K562 (cell line): ENCODE data around the gene SDSL. TPM values are rescaled to one million over a fixed set of nuclear protein-coding genes. Genes with fewer than 3 reads are reported as not detected.

ENCODE experiments used
- ATAC-seq: fragments of 200-7000 bp; cut with Tn5 transposase; 3 replicates; pipeline ENCODE4 v1.9.1; 2020; ENCODE audit warnings: moderate library complexity
- BruUV-seq: library from RNA; stranded (reverse); fragments of 400-500 nt; replicated peaks from 2 replicates; lab custom pipeline; 2021; lab: Mats Ljungman, UMichigan
- CTCF ChIA-PET: fragments of 300-600 bp; formaldehyde crosslinking; extraction: SDS; loops from one replicate; lab custom pipeline; 2021; ENCODE audit warnings: low intra/inter-chr PET ratio; lab: Yijun Ruan, JAX
- POLR2A ChIA-PET: fragments of 300-600, 350-650 bp; sonication (Branson Sonifier 250); formaldehyde crosslinking; extraction: SDS; loops from one replicate; lab custom pipeline; 2021; ENCODE audit warnings: antibody characterized with exemption, inconsistent platforms; lab: Yijun Ruan, JAX
- DNase-seq, 4 experiments: peaks; one replicate each; pipeline versions ENCODE4 v3.0.0 to v3.0.0-alpha.2; 2011 to 2018; ENCODE audit warnings: low spot score in 3 of 4, mixed read lengths in 3 of 4; ENCODE audit errors: extremely low read depth in 1 of 4
- FAIRE-seq: peaks from 2 replicates; lab custom pipeline; 2011; peaks lifted over from hg19 to GRCh38; lab: Jason Lieb, UNC
- H2AFZ ChIP-seq: 2 replicates; pipeline ENCODE4 v1.6.0; 2011; ENCODE audit warnings: low read depth, low read length, control low read depth, inconsistent platforms
- H3K27ac ChIP-seq: fragments of 200-600 bp; 3 replicates; pipeline ENCODE4 v1.8.0; 2011; ENCODE audit warnings: low read depth, mild to moderate bottlenecking, control low read depth, inconsistent platforms, low read length, moderate library complexity, mixed read lengths; ENCODE audit errors: extremely low read depth
- H3K27me3 ChIP-seq, 2 experiments: fragments of 300-600 bp in 1 of 2; 2 replicates in 1 of 2; 3 replicates in 1 of 2; pipeline versions ENCODE4 v1.6.0 to v1.8.0; 2011; ENCODE audit warnings: inconsistent platforms in 2 of 2, low read length in 2 of 2, mild to moderate bottlenecking in 1 of 2, mixed read lengths in 1 of 2, moderate library complexity in 1 of 2; ENCODE audit not compliant: control insufficient read depth in 2 of 2, insufficient read depth in 2 of 2
- H3K36me3 ChIP-seq: fragments of 300-600 bp; 3 replicates; pipeline ENCODE4 v1.8.0; 2011; ENCODE audit warnings: mild to moderate bottlenecking, low read length, inconsistent platforms; ENCODE audit not compliant: control insufficient read depth, insufficient read depth
- H3K4me1 ChIP-seq, 2 experiments: fragments of 200-600 bp in 1 of 2; replicated peaks in 1 of 2; 2 replicates in 1 of 2; 3 replicates in 1 of 2; pipeline versions ENCODE4 v1.5.1 to v1.8.0; 2011; ENCODE audit warnings: inconsistent platforms in 2 of 2, low read length in 2 of 2, mild to moderate bottlenecking in 1 of 2, mixed read lengths in 1 of 2, moderate library complexity in 1 of 2; ENCODE audit not compliant: control insufficient read depth in 2 of 2, insufficient read depth in 2 of 2
- H3K4me2 ChIP-seq: 2 replicates; pipeline ENCODE4 v1.6.1; 2011; ENCODE audit warnings: low read length, control low read depth, inconsistent platforms, mixed read lengths; ENCODE audit not compliant: insufficient read depth
- H3K4me3 ChIP-seq: fragments of 200-600 bp; sonication (generic), shearing (Covaris generic); 2 replicates; pipeline ENCODE4 v1.5.1; 2016; ENCODE audit warnings: control low read depth, inconsistent platforms
- H3K79me2 ChIP-seq: fragments of 200-600 bp; 3 replicates; pipeline ENCODE4 v1.8.0; 2011; ENCODE audit warnings: low read length, inconsistent platforms; ENCODE audit not compliant: control insufficient read depth, insufficient read depth
- H3K9ac ChIP-seq, 2 experiments: 2 replicates each; pipeline versions ENCODE4 v1.6.0 to v1.6.1; 2011; ENCODE audit warnings: low read depth in 2 of 2, low read length in 2 of 2, control low read depth in 1 of 2, inconsistent platforms in 1 of 2, mild to moderate bottlenecking in 1 of 2, mixed read lengths in 1 of 2; ENCODE audit not compliant: insufficient read depth in 1 of 2
- H3K9me1 ChIP-seq: one replicate; pipeline ENCODE4 v1.6.0; 2011; ENCODE audit warnings: inconsistent platforms, mild to moderate bottlenecking, low read length, moderate library complexity; ENCODE audit not compliant: control insufficient read depth, insufficient read depth
- H3K9me3 ChIP-seq: replicated peaks from 2 replicates; pipeline ENCODE4 v1.5.1; 2011; ENCODE audit warnings: low read depth, low read length, inconsistent platforms; ENCODE audit not compliant: control insufficient read depth, insufficient read depth
- H4K20me1 ChIP-seq: replicated peaks from 2 replicates; pipeline ENCODE4 v1.6.1; 2011; ENCODE audit warnings: low read length, inconsistent platforms, mixed read lengths; ENCODE audit not compliant: control insufficient read depth, insufficient read depth
- CBX3 ChIP-seq, 2 experiments: IDR thresholded peaks; 1 replicate in 1 of 2; 2 replicates in 1 of 2; pipeline ENCODE4 v1.6.1; 2012; ENCODE audit warnings: inconsistent platforms in 2 of 2, low read length in 2 of 2, borderline replicate concordance in 1 of 2, control low read depth in 1 of 2
- RBBP5 ChIP-seq: fragments of 200-600 bp; sonication (generic); IDR thresholded peaks from 2 replicates; pipeline ENCODE4 v1.6.1; 2012; ENCODE audit warnings: borderline replicate concordance, mild to moderate bottlenecking, low read length, control low read depth, inconsistent platforms; ENCODE audit not compliant: insufficient read depth, poor library complexity, severe bottlenecking
- ZKSCAN1 ChIP-seq: fragments of 150-350 bp; IDR thresholded peaks from 2 replicates; pipeline ENCODE4 v1.6.1; 2016; ENCODE audit warnings: low read depth, low read length
- WGBS: fragments of 100-300 bp; shearing (Covaris generic); methylation state at CpG from one replicate; pipeline ENCODE4 v1.1.6; 2016; ENCODE audit warnings: low coverage, mixed read lengths; ENCODE audit not compliant: insufficient coverage; ENCODE audit errors: missing lambda C conversion rate; 5-methylcytosine and 5-hydroxymethylcytosine counted together
- in situ Hi-C: fragments of 300-500 bp; cut with MboI; formaldehyde crosslinking; loops from 4 replicates; pipeline ENCODE4 v1.15.0; 2018; ENCODE audit warnings: inconsistent platforms, mixed read lengths
- intact Hi-C: fragments of 100-400 bp; cut with micrococcal nuclease; formaldehyde crosslinking; loops from 2 replicates; pipeline ENCODE4 v1.14.2; 2022
- polyA plus RNA-seq, 8 experiments: library from polyadenylated mRNA; depleted of rRNA in 4 of 8; stranded (reverse) in 5 of 8; unstranded in 3 of 8; fragments of >200 nt; fragmentation: Nextera tagmentation in 2 of 8; fragmentation: Illumina TruSeq in 1 of 8; extraction: Ambion mirVana in 2 of 8; extraction: Trizol in 1 of 8; gene quantifications; 2 replicates each; pipeline versions ENCODE4 v1.2.1 to v1.2.3, GENCODE V29; 2011 to 2014; ENCODE audit warnings: inconsistent platforms in 1 of 8, missing spikeins in 1 of 8
- total RNA-seq, 7 experiments: library from RNA; depleted of rRNA in 6 of 7; stranded (reverse); fragments of >200 nt in 6 of 7; fragmentation: Illumina TruSeq in 2 of 7; extraction: Trizol in 2 of 7; gene quantifications; 2 replicates each; pipeline versions ENCODE4 v1.2.1 to v1.2.3, GENCODE V29; 2011 to 2021; ENCODE audit warnings: low replicate concordance in 1 of 7
- TF ChIP-seq, protein P1 (sequence below): IDR thresholded peaks from 3 replicates; pipeline ENCODE4 v1.6.1; 2011; ENCODE audit warnings: borderline replicate concordance, mild to moderate bottlenecking, moderate library complexity; ENCODE audit not compliant: insufficient read length; ENCODE audit errors: extremely low read depth

The SDSL gene
- total and polyA plus RNA-seq, 9 of the 15 experiments (the other 6 are each of a cell fraction or from before 2014, with no cell fraction given) = 0.31 to 11.0 (median 7.4) TPM

- DNase-seq = no peak
- Histone ChIP-seq H2AFZ (0 out of 2 replicates have a peak overlapping the region, but pooled peaks have one; percentile 36), H3K9me3 (no peaks in the 10 kb centered on the region), H3K36me3 (no peaks in the 10 kb centered on the region), H3K27me3 (no peaks in the 10 kb centered on the region), H3K9me1 (no peaks in the 10 kb centered on the region), H3K79me2 (no peaks in the 10 kb centered on the region), H3K9ac (no peak overlapping the region), H3K4me1 (peaks cover 10% of the 10 kb centered on the region in 2 experiments; a peak in 4 of 5 replicates), H3K4me2 (no peak overlapping the region), H3K27ac (no peak overlapping the region; the same call in 2 of the 3 replicates), H3K4me3 (no peak overlapping the region), H4K20me1 (no peaks in the 10 kb centered on the region)
- in situ Hi-C loops (loop anchor here (25.0 kb wide), 1 partner anchor 222 kb away; the partner anchor contains the start of genes DDX54 and RITA1), intact Hi-C loops (no loop called here)
- 68% methylated on average over 11 of the region's 11 CpGs for WGBS
- ATAC-seq = no peak
- BruUV-seq = no TSS peak
- TF ChIP-seq, protein P1, sequence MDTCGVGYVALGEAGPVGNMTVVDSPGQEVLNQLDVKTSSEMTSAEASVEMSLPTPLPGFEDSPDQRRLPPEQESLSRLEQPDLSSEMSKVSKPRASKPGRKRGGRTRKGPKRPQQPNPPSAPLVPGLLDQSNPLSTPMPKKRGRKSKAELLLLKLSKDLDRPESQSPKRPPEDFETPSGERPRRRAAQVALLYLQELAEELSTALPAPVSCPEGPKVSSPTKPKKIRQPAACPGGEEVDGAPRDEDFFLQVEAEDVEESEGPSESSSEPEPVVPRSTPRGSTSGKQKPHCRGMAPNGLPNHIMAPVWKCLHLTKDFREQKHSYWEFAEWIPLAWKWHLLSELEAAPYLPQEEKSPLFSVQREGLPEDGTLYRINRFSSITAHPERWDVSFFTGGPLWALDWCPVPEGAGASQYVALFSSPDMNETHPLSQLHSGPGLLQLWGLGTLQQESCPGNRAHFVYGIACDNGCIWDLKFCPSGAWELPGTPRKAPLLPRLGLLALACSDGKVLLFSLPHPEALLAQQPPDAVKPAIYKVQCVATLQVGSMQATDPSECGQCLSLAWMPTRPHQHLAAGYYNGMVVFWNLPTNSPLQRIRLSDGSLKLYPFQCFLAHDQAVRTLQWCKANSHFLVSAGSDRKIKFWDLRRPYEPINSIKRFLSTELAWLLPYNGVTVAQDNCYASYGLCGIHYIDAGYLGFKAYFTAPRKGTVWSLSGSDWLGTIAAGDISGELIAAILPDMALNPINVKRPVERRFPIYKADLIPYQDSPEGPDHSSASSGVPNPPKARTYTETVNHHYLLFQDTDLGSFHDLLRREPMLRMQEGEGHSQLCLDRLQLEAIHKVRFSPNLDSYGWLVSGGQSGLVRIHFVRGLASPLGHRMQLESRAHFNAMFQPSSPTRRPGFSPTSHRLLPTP = no peak
- TF ChIP-seq ZKSCAN1 = peak; percentile 87
- TF ChIP-seq RBBP5 = no peak
- no peak for TF ChIP-seq CBX3 (IDR thresholded peaks at IDR 0.05; ENCODE audit: borderline replicate concordance in 1 of 2, low read length in 2 of 2)
- CTCF ChIA-PET = no interaction called here
- POLR2A ChIA-PET = interaction anchor here (1.3 kb wide), 1 partner anchor 13 kb away, joined by 4 read pairs; the partner anchor contains the start of gene SDSL
- FAIRE-seq = no peak
These were observed 13.4 kb upstream of the SDSL start for GRCh38 chr12:113408756-113409298.
